ENCODE data around the gene DGKG.

DNA sequence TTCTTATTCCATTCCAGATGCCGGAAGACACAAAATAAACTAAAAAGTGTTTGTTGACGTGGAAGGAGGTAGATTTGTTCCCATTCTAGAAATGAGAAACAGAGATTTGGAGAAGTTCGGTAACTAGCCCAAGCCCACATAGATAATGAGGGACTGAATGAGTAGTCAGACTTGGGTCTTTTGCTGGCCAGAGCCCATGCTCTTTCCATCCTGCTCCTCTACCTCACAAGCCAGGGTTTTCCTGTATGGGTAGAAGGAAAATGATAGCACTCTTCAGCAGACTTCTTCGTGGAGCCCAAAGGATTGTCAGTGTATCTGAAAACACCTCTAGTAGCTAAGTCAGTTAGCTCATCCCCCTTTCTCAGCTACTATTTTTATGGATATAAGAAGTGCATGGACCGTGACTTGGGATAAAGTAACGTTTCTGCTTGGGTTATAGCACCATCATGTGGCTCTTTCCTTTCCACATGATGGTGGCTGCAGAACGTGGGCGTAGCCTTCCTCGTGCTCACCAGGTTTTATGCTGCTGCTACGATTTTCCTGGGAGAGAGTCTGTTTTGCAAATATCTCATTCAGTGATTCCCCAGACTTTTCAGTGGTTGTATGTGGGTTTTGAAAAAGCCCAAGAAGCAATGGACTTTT is 84.6 kb downstream of the DGKG start:
- TF ChIP-seq, protein P1, sequence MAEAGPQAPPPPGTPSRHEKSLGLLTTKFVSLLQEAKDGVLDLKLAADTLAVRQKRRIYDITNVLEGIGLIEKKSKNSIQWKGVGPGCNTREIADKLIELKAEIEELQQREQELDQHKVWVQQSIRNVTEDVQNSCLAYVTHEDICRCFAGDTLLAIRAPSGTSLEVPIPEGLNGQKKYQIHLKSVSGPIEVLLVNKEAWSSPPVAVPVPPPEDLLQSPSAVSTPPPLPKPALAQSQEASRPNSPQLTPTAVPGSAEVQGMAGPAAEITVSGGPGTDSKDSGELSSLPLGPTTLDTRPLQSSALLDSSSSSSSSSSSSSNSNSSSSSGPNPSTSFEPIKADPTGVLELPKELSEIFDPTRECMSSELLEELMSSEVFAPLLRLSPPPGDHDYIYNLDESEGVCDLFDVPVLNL (IDR thresholded peaks at IDR 0.05; ENCODE audit: low read depth, low read length) = no peak
- TF ChIP-seq RAD21 (IDR thresholded peaks at IDR 0.05; ENCODE audit: insufficient read depth, low read depth, low read length) (no peak), NRF1 (conservative IDR thresholded peaks at IDR 0.05; ENCODE audit: low read depth, low read length) (no peak), FOS (IDR thresholded peaks at IDR 0.05; ENCODE audit: borderline replicate concordance, extremely low read depth, insufficient read length) (no peak), NFIC (IDR thresholded peaks at IDR 0.05; ENCODE audit: low read depth, low read length) (no peak), SREBF1 (IDR thresholded peaks at IDR 0.05; ENCODE audit: low read length) (no peak)
- TF ChIP-seq, protein P2, sequence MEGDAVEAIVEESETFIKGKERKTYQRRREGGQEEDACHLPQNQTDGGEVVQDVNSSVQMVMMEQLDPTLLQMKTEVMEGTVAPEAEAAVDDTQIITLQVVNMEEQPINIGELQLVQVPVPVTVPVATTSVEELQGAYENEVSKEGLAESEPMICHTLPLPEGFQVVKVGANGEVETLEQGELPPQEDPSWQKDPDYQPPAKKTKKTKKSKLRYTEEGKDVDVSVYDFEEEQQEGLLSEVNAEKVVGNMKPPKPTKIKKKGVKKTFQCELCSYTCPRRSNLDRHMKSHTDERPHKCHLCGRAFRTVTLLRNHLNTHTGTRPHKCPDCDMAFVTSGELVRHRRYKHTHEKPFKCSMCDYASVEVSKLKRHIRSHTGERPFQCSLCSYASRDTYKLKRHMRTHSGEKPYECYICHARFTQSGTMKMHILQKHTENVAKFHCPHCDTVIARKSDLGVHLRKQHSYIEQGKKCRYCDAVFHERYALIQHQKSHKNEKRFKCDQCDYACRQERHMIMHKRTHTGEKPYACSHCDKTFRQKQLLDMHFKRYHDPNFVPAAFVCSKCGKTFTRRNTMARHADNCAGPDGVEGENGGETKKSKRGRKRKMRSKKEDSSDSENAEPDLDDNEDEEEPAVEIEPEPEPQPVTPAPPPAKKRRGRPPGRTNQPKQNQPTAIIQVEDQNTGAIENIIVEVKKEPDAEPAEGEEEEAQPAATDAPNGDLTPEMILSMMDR (IDR thresholded peaks at IDR 0.05 in 2 of 3, conservative IDR thresholded peaks at IDR 0.05 in 1 of 3; ENCODE audit: control insufficient read depth in 2 of 3, extremely low read depth in 1 of 3, insufficient read depth in 1 of 3, low read depth in 3 of 3, low read length in 3 of 3) = no peak
